Activated B cell treated with CpG ODN at 0.5 μM for 24 hours (primary cell): ENCODE measurements around the gene SH3BP5. TPM values are rescaled to one million over a fixed set of nuclear protein-coding genes. Genes with fewer than 3 reads are reported as not detected.

Source experiments
- ATAC-seq: fragments of 200-7000 bp; cut with Tn5 transposase; one replicate; pipeline ENCODE4 v1.10.0; 2021; ENCODE audit warnings: low read depth, mild to moderate bottlenecking, moderate library complexity
- CTCF ChIA-PET: fragments of 350-600 bp; sonication (Branson Sonifier 250); formaldehyde crosslinking; loops from one replicate; lab custom pipeline; 2021; ENCODE audit warnings: antibody characterized with exemption; lab: Charles Lee
- POLR2A ChIA-PET: fragments of 350-600 bp; sonication (Branson Sonifier 250); formaldehyde crosslinking; loops from one replicate; lab custom pipeline; 2021; ENCODE audit warnings: antibody characterized with exemption; lab: Charles Lee
- DNase-seq: peaks from one replicate; pipeline ENCODE4 v3.0.0; 2022
- H3K27ac Mint-ChIP-seq: one replicate; pipeline ENCODE4 v1.8.0; 2020; ENCODE audit warnings: mixed read lengths
- H3K27me3 Mint-ChIP-seq: one replicate; pipeline ENCODE4 v1.8.0; 2021; ENCODE audit warnings: mixed read lengths
- H3K36me3 Mint-ChIP-seq: one replicate; pipeline ENCODE4 v1.8.0; 2021; ENCODE audit warnings: low read depth, mixed read lengths
- H3K4me1 Mint-ChIP-seq: one replicate; pipeline ENCODE4 v1.8.0; 2021; ENCODE audit warnings: mixed read lengths
- H3K4me3 Mint-ChIP-seq: one replicate; pipeline ENCODE4 v1.8.0; 2020; ENCODE audit warnings: mild to moderate bottlenecking, mixed read lengths
- H3K9me3 Mint-ChIP-seq: one replicate; pipeline ENCODE4 v1.8.0; 2020; ENCODE audit warnings: mixed read lengths
- intact Hi-C: fragments of 100-400 bp; cut with micrococcal nuclease; formaldehyde crosslinking; loops from one replicate; pipeline ENCODE4 v1.15.1; 2024
- total RNA-seq: library from RNA; stranded (reverse); gene quantifications from 2 replicates; pipeline ENCODE4 v1.2.3, GENCODE V29; 2022
- TF ChIP-seq, protein P1 (sequence below): fragments of 200-600 bp; IDR thresholded peaks from one replicate; pipeline ENCODE4 v1.8.0; 2022; ENCODE audit warnings: antibody characterized with exemption, mild to moderate bottlenecking

Gene SH3BP5
- total RNA-seq, 1 donor from 2014 or later = 66.0 TPM

DNA sequence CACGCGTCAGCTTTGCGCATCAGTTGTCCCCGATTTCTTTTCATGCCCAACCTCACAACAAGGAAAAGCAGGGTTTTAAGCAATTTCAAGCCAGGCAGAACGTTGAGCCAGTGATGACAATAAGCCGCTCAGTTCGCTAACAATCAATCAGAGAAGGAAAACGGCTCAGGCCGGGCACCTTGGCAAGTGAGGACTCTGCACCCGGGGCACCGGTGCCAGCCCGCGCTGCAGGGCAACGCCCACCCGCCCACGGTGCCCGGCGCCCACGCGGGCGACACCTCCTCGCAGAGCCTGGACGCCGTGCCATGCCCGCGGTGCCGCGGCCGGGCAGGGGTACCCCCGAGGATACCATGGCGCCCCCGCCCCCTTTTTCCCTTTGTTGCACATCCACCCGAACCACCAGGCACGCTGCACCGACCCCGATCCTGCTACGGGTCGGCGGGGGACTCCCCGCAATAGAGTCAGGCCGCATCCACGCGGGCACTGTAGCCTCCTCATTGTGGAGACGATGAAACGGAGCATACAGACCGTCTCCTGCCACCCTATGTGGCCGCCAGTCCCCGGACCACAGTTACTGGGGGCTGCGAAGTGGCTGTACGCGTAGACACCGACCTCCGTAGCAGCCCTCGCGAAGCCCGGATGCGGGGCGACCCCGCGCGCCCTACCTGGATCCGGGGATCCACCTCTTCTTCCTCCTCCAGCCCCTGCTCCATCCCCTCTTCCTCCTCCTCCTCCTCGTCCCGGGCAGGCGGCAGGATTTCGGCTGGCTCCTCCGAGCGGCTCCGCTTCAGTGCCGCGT lies 581 bp downstream of the SH3BP5 start:
- no peaks in the 10 kb centered on the region for H3K9me3 Mint-ChIP-seq
- no peaks in the 10 kb centered on the region for H3K27me3 Mint-ChIP-seq
- TF ChIP-seq, protein P1, sequence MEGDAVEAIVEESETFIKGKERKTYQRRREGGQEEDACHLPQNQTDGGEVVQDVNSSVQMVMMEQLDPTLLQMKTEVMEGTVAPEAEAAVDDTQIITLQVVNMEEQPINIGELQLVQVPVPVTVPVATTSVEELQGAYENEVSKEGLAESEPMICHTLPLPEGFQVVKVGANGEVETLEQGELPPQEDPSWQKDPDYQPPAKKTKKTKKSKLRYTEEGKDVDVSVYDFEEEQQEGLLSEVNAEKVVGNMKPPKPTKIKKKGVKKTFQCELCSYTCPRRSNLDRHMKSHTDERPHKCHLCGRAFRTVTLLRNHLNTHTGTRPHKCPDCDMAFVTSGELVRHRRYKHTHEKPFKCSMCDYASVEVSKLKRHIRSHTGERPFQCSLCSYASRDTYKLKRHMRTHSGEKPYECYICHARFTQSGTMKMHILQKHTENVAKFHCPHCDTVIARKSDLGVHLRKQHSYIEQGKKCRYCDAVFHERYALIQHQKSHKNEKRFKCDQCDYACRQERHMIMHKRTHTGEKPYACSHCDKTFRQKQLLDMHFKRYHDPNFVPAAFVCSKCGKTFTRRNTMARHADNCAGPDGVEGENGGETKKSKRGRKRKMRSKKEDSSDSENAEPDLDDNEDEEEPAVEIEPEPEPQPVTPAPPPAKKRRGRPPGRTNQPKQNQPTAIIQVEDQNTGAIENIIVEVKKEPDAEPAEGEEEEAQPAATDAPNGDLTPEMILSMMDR = no peak
- peak; percentile 47 for ATAC-seq
- peak overlapping the region; percentile 95 for H3K4me3 Mint-ChIP-seq
- ChIA-PET POLR2A (interaction anchor here (0.7 to 8.4 kb wide), 27 partner anchors 8 to 62 kb away, joined by 3 to 118 read pairs (median 5); no protein-coding TSS in a partner anchor), CTCF (interaction anchor here (0.6 to 11.0 kb wide), 21 partner anchors 8 to 73 kb away, joined by 3 to 141 read pairs (median 5); no protein-coding TSS in a partner anchor)
- H3K36me3 Mint-ChIP-seq = peaks cover 40% of the 10 kb centered on the region
- H3K27ac Mint-ChIP-seq = peak overlapping the region; percentile 90
- peak; percentile 64 for DNase-seq
- peaks cover 69% of the 10 kb centered on the region for H3K4me1 Mint-ChIP-seq
- intact Hi-C loops = loop anchor here (1.0 to 2.0 kb wide), 9 partner anchors 11 to 225 kb away; no protein-coding TSS in a partner anchor

DNA sequence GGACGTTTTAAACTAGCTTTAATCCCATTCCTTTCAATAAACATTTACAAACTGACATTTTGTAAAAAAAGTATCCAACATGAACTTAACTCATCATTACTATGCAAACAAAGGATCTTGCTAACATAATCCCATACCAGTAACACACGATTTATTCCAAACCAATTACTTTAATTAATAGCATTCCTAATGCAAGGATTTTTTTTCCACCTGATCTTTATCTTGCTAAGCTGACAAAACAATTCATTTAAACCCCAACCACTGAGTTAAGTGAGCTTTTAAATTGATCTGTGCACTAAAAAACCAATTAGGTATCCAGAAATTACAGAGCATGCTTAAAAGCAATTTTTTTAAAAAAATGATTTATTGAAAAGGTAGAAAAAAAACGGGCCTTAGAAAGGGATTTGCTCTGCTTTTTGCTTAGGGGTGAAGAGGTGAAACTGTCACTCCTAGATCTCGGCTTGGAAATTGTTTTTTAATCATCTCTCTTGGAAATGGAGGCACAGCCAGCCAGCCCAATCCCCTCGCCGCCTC lies 1.2 kb downstream of the SH3BP5 start:
- Mint-ChIP-seq H3K9me3 (no peaks in the 10 kb centered on the region), H3K36me3 (peaks cover 46% of the 10 kb centered on the region), H3K4me1 (peaks cover 72% of the 10 kb centered on the region), H3K4me3 (peak overlapping the region; percentile 95), H3K27me3 (no peaks in the 10 kb centered on the region), H3K27ac (peak overlapping the region; percentile 90)
- CTCF ChIA-PET = interaction anchor here (0.9 to 11.0 kb wide), 7 partner anchors 11 to 126 kb away, joined by 3 to 141 read pairs (median 5); no protein-coding TSS in a partner anchor
- no peak for ATAC-seq
- TF ChIP-seq, protein P1 = no peak
- intact Hi-C loops = loop anchor here (1.0 kb wide), 1 partner anchor 10 kb away; no protein-coding TSS in a partner anchor
- DNase-seq = no peak
- POLR2A ChIA-PET = interaction anchor here (0.7 to 8.4 kb wide), 13 partner anchors 11 to 61 kb away, joined by 3 to 118 read pairs (median 13); no protein-coding TSS in a partner anchor

DNA sequence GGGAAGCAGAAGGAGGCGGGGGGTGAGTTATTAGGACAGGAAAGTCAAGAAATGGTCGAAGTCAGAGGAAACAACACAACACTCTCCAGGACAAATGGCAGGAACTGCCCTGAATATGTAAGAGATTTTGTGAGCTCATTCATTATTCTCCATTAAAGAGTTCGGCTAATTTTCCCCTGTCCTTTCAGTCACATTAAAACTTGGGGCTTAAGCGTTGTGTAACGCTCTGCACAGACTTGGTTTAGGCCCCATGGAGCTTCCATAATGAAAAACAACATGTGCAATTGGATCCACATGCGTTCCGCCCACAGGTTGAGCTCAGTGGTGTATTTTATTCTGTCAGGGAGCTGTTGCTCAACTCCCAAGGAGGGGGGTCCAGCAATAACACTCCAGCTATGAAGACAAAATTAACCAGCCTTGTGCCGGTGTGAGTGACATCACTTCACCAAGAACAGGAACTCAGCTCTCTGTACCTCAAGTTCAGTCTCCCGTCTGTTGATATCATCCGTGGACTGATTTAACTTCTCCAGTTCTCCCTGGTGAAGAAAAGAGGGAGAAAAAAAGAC lies 2.3 kb downstream of the SH3BP5 start:
- DNase-seq = no peak
- intact Hi-C loops = no loop called here
- TF ChIP-seq, protein P1 = no peak
- H3K27ac Mint-ChIP-seq = peak overlapping the region; percentile 90
- ATAC-seq = no peak
- H3K27me3 Mint-ChIP-seq = no peaks in the 10 kb centered on the region
- ChIA-PET POLR2A (interaction anchor here (1.1 to 8.4 kb wide), 12 partner anchors 10 to 60 kb away, joined by 3 to 118 read pairs (median 14); no protein-coding TSS in a partner anchor), CTCF (interaction anchor here (1.2 to 11.0 kb wide), 5 partner anchors 12 to 124 kb away, joined by 3 to 141 read pairs (median 6); no protein-coding TSS in a partner anchor)
- peak overlapping the region; percentile 95 for H3K4me3 Mint-ChIP-seq
- H3K4me1 Mint-ChIP-seq = peaks cover 82% of the 10 kb centered on the region
- no peaks in the 10 kb centered on the region for H3K9me3 Mint-ChIP-seq
- H3K36me3 Mint-ChIP-seq = peaks cover 56% of the 10 kb centered on the region

DNA sequence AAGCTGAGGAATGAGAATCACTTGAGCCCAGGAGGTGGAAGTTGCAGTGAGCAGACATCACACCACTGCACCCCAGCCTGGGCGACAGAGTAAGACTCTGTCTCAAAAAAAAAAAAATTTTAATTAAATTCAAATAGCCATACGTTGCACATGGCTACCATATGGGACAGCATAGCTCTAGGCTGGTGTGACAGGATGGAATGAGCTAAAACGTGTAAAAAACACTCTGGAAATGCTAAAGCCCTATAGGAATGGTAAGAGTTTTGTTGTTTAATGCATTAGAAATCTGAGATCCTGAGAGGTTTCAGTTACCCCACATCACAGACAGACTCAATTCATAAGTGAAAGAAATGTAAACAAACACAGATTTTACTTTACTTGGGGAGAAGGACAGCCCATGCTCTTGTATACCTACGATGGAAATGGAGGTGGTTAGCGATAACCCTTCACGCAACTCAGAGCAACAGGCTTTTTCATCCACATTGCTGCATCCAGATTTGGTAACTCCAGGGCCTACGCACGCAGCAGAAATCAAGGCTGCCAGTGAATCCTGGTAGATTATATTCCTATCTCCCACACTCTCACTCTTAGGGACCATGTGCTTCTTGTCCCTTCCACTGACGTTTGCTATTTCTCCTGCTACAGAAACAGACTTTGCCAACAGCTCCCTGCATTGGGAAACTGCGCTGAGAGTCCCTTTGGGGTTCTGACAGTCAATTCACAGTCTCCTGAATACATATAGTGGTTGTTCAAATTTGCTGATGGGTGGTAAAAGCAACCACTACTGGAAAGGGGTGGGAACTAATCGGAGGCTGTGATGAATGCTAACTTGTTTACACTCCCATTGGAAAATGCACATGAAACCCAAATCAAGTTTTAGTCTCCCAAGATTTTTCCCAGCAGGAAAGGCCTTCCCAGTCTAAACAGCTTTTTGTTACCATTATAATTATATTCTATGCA lies 3.1 kb downstream of the SH3BP5 start:
- Mint-ChIP-seq H3K27me3 (no peaks in the 10 kb centered on the region), H3K4me3 (peak overlapping the region; percentile 95), H3K36me3 (peaks cover 64% of the 10 kb centered on the region), H3K27ac (peak overlapping the region; percentile 90), H3K4me1 (peaks cover 90% of the 10 kb centered on the region), H3K9me3 (no peaks in the 10 kb centered on the region)
- DNase-seq = no peak
- POLR2A ChIA-PET = interaction anchor here (0.6 to 8.4 kb wide), 17 partner anchors 9 to 59 kb away, joined by 3 to 118 read pairs (median 6); no protein-coding TSS in a partner anchor
- no peak for ATAC-seq
- intact Hi-C loops = no loop called here
- CTCF ChIA-PET = interaction anchor here (1.0 to 11.0 kb wide), 6 partner anchors 11 to 124 kb away, joined by 3 to 141 read pairs (median 6); no protein-coding TSS in a partner anchor
- TF ChIP-seq, protein P1 = no peak
